ENCODE data around the gene BANF2. TPM values are rescaled to one million over a fixed set of nuclear protein-coding genes. Genes with fewer than 3 reads are reported as not detected.

The BANF2 gene
- total and polyA plus RNA-seq, 2 of the 13 experiments (the other 11 are each of a cell fraction or from before 2014, with no cell fraction given): 0.35 TPM; not detected in 1

DNA sequence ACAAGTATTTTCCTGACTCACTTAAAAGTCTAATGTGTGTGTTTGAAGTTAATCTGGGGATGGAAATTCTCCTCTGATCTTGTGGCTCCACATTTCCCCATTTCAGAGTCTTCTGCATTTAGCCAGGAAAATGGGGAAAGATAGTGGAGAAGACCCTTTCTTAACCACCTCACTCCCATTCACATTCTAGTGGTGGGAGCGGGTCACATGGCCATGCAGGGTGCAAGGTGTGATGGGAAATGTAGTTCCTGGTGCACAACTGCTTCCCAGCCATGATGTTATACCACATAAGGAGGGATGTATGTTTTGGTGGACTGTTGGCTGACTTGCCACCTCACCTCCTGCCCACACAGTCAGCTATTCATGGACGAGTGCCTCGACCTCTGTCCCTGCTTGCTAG, 61.8 kb downstream of the BANF2 start (continued):
- TF ChIP-seq, protein P1, sequence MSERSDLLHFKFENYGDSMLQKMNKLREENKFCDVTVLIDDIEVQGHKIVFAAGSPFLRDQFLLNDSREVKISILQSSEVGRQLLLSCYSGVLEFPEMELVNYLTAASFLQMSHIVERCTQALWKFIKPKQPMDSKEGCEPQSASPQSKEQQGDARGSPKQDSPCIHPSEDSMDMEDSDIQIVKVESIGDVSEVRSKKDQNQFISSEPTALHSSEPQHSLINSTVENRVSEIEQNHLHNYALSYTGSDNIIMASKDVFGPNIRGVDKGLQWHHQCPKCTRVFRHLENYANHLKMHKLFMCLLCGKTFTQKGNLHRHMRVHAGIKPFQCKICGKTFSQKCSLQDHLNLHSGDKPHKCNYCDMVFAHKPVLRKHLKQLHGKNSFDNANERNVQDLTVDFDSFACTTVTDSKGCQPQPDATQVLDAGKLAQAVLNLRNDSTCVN (CRISPR knock-in tag; IDR thresholded peaks at IDR 0.05; ENCODE audit: borderline replicate concordance): no peak
- TF ChIP-seq ZNF431 (CRISPR knock-in tag; IDR thresholded peaks at IDR 0.05; ENCODE audit: borderline replicate concordance, low read depth) (no peak), MEF2D (CRISPR knock-in tag; IDR thresholded peaks at IDR 0.05) (0 out of 2 replicates have a peak, but pooled peaks have one; percentile 40), CENPBD1 (CRISPR knock-in tag; IDR thresholded peaks at IDR 0.05; ENCODE audit: borderline replicate concordance, low read depth) (no peak), ZNF547 (CRISPR knock-in tag; IDR thresholded peaks at IDR 0.05) (no peak), RBM39 (IDR thresholded peaks at IDR 0.05; ENCODE audit: low read depth, low read length, poor library complexity, severe bottlenecking) (no peak), TEAD3 (CRISPR knock-in tag; optimal IDR thresholded peaks at IDR 0.05; ENCODE audit: borderline replicate concordance) (peak; percentile 34), FOXA3 (CRISPR knock-in tag; IDR thresholded peaks at IDR 0.05) (no peak), CBX5 (CRISPR knock-in tag; IDR thresholded peaks at IDR 0.05; ENCODE audit: borderline replicate concordance) (no peak), PRDM10 (CRISPR knock-in tag; IDR thresholded peaks at IDR 0.05; ENCODE audit: low read depth) (0 out of 2 replicates have a peak, but pooled peaks have one; percentile 26), SKI (IDR thresholded peaks at IDR 0.05; ENCODE audit: partially characterized antibody) (no peak), HCFC1 (IDR thresholded peaks at IDR 0.05; ENCODE audit: low read depth, low read length) (peak; percentile 74), ARID5B (CRISPR knock-in tag; IDR thresholded peaks at IDR 0.05) (no peak), RFX3 (CRISPR knock-in tag; IDR thresholded peaks at IDR 0.05) (no peak), ZNF567 (CRISPR knock-in tag; IDR thresholded peaks at IDR 0.05; ENCODE audit: borderline replicate concordance) (no peak), ZNF788 (CRISPR knock-in tag; IDR thresholded peaks at IDR 0.05; ENCODE audit: borderline replicate concordance) (no peak)
- TF ChIP-seq, protein P2, sequence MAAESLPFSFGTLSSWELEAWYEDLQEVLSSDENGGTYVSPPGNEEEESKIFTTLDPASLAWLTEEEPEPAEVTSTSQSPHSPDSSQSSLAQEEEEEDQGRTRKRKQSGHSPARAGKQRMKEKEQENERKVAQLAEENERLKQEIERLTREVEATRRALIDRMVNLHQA (CRISPR knock-in tag; IDR thresholded peaks at IDR 0.05): no peak
- TF ChIP-seq, protein P3, sequence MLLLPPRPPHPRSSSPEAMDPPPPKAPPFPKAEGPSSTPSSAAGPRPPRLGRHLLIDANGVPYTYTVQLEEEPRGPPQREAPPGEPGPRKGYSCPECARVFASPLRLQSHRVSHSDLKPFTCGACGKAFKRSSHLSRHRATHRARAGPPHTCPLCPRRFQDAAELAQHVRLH (CRISPR knock-in tag; IDR thresholded peaks at IDR 0.05; ENCODE audit: borderline replicate concordance, low read depth): no peak
- TF ChIP-seq, protein P4, sequence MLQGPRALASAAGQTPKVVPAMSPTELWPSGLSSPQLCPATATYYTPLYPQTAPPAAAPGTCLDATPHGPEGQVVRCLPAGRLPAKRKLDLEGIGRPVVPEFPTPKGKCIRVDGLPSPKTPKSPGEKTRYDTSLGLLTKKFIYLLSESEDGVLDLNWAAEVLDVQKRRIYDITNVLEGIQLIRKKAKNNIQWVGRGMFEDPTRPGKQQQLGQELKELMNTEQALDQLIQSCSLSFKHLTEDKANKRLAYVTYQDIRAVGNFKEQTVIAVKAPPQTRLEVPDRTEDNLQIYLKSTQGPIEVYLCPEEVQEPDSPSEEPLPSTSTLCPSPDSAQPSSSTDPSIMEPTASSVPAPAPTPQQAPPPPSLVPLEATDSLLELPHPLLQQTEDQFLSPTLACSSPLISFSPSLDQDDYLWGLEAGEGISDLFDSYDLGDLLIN (CRISPR knock-in tag; IDR thresholded peaks at IDR 0.05; ENCODE audit: borderline replicate concordance): no peak

Measured in HepG2 (cell line).